Activated CD8-positive, alpha-beta memory T cell treated with anti-CD3 and anti-CD28 coated beads for 36 hours (primary cell): ENCODE results near the gene ZNF501. TPM values are rescaled to one million over a fixed set of nuclear protein-coding genes. Genes with fewer than 3 reads are reported as not detected.

Experiments used
- CTCF ChIA-PET: fragments of 350-600 bp; sonication (Branson Sonifier 250); formaldehyde crosslinking; loops from one replicate; lab custom pipeline; 2021; ENCODE audit warnings: antibody characterized with exemption; lab: Charles Lee
- POLR2A ChIA-PET: fragments of 350-600 bp; sonication (Branson Sonifier 250); formaldehyde crosslinking; loops from one replicate; lab custom pipeline; 2021; ENCODE audit warnings: antibody characterized with exemption; lab: Charles Lee
- total RNA-seq, 2 experiments: library from RNA; stranded (reverse); gene quantifications; one replicate each; pipeline ENCODE4 v1.2.3, GENCODE V29; 2021

The ZNF501 gene
- total RNA-seq, 2 experiments from 2014 or later: 3.6 to 5.0 TPM

DNA sequence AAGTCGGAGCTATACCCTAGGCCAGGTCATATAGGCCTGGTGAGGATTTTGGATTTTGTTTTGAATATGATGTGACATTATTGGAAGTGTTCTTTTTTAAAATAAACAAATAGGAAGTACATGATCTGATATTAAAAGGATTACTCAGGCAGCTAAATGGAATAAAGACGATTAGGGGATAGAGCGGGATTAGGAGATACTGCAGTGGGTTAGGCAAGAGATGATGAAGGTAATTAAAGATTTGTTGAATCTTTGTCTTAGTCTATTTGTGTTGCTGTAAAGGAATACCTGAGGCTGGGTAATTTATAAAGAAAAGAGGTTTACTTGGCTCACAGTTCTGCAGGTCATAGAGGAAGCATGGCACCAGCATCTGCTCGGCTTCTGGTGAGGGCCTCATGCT, 53.5 kb downstream of the ZNF501 start:
- ChIA-PET CTCF (no interaction called here), POLR2A (no interaction called here)

Other genes starting within 250 kb of the ZNF501 start
- gene ZKSCAN7, start 174.4 kb upstream of the ZNF501 start, total RNA-seq: 1 to 10 TPM; 3.4 to 3.6 TPM
- gene ZNF660, start 144.7 kb upstream of the ZNF501 start, total RNA-seq: under 1 TPM; 0.32 to 0.48 TPM
- gene ZNF197, start 104.6 kb upstream of the ZNF501 start, total RNA-seq: 10 to 100 TPM; 13.0 to 13.1 TPM
- 1 to 10 TPM; 6.3 to 7.9 TPM for gene ZNF35, start 80.9 kb upstream of the ZNF501 start, total RNA-seq
- gene ZNF502, start 17.0 kb upstream of the ZNF501 start, total RNA-seq: 1 to 10 TPM; 1.3 to 1.5 TPM
- gene KIAA1143, start 32.0 kb downstream of the ZNF501 start, total RNA-seq: 10 to 100 TPM; 44.5 to 52.9 TPM
- 10 to 100 TPM; 24.0 to 25.7 TPM for gene KIF15, start 32.2 kb downstream of the ZNF501 start, total RNA-seq
- 1 to 10 TPM; 9.4 TPM for gene TMEM42, start 132.3 kb downstream of the ZNF501 start, total RNA-seq
- not detected for gene TGM4, start 145.0 kb downstream of the ZNF501 start, total RNA-seq
- 10 to 100 TPM; 42.8 to 46.7 TPM for gene ZDHHC3, start 246.5 kb downstream of the ZNF501 start, total RNA-seq
- gene EXOSC7, start 246.6 kb downstream of the ZNF501 start, total RNA-seq: 10 to 100 TPM; 90.0 to 98.0 TPM